ENCODE results near the gene HS3ST5. TPM values are rescaled to one million over a fixed set of nuclear protein-coding genes. Genes with fewer than 3 reads are reported as not detected.

HS3ST5 gene
- total RNA-seq (not detected in 2 replicates), polyA plus RNA-seq (not detected in 2 replicates), polyA minus RNA-seq (not detected in 2 replicates), Bru-seq, nascent RNA (percentile 2 among the genes with signal in this experiment), BruChase-seq, experiment 1, labeled RNA remaining after a 6-hour chase (not detected), BruChase-seq, experiment 2, labeled RNA remaining after a 2-hour chase (not detected)
- polyA plus RNA-seq (2011; cell fraction: cytosol; rRNA removed), result not detected in 2 replicates
- not detected in 2 replicates for polyA plus RNA-seq (2011; cell fraction: nucleus; rRNA removed)
- not detected in 2 replicates for polyA plus RNA-seq (2012)
- not detected for polyA minus RNA-seq (2011; cell fraction: cytosol; rRNA and poly(A)+ RNA removed)
- polyA minus RNA-seq (2011; cell fraction: nucleus; rRNA and poly(A)+ RNA removed), result not detected in 2 replicates
- long read RNA-seq, result 0 reads

GRCh38 chr6:114342826-114343781 lies at the start of gene HS3ST5:
Gene HS3ST5 (minus strand): TSS chr6:114343023. CDS start chr6:114062845, 280,178 bp downstream.
- POLR2A ChIA-PET, result no interaction called here
- H3K9me3 ChIP-seq (replicated peaks; ENCODE audit: control insufficient read depth, insufficient read depth, low read length), result no peaks in the 10 kb centered on the region
- H3K4me1 ChIP-seq (ENCODE audit: control insufficient read depth, extremely low read depth, insufficient read depth, low read length), result no peaks in the 10 kb centered on the region
- TF ChIP-seq MYC (IDR thresholded peaks at IDR 0.05; ENCODE audit: low read depth, low read length) (no peak), EZH2 (IDR thresholded peaks at IDR 0.05; ENCODE audit: borderline replicate concordance, low read depth, low read length, severe bottlenecking) (peak; percentile 45)
- no peaks in the 10 kb centered on the region for H3K9me1 ChIP-seq (replicated peaks; ENCODE audit: control insufficient read depth, extremely low read depth, insufficient read depth, low read length)
- peak within 1 kb of the TSS; percentile 72 for H3K4me2 ChIP-seq (ENCODE audit: insufficient read depth, low read length)
- no peak within 1 kb of the TSS for H3K27ac ChIP-seq (ENCODE audit: insufficient read depth, low read depth, low read length)
- no peak for DNase-seq (ENCODE audit: low read depth, low spot score)
- H3K36me3 ChIP-seq (ENCODE audit: control insufficient read depth in 2 of 2, extremely low read depth in 1 of 2, insufficient read depth in 2 of 2, low read length in 2 of 2), result no peaks in the 10 kb centered on the region
- dilution Hi-C loops (cut with MboI; ENCODE audit: extremely low pct_ligation_motif_present, low sequenced_read_pairs), result no loop called here
- H3K4me3 ChIP-seq (replicated peaks in 1 of 3; ENCODE audit: insufficient read depth in 1 of 3, low read depth in 1 of 3, low read length in 3 of 3), result peak within 1 kb of the TSS in 2 of 3 experiments; percentile 17 to 31
- intact Hi-C loops (cut with micrococcal nuclease), result no loop called here
- H2AFZ ChIP-seq (ENCODE audit: low read depth, low read length), result peak within 1 kb of the TSS; percentile 13
- no peak for FAIRE-seq
- no peaks in the 10 kb centered on the region for H3K79me2 ChIP-seq (ENCODE audit: control insufficient read depth, insufficient read depth, low read length)
- BruUV-seq (replicated peaks), result no TSS peak
- no peaks in the 10 kb centered on the region for H4K20me1 ChIP-seq (replicated peaks; ENCODE audit: control insufficient read depth, extremely low read depth, insufficient read depth, low read length)
- CTCF ChIA-PET, result no interaction called here
- no peak within 1 kb of the TSS for H3K9ac ChIP-seq (replicated peaks; ENCODE audit: extremely low read depth, insufficient read depth, low read length)
- peaks cover 33 to 47% of the 10 kb centered on the region in 2 experiments for H3K27me3 ChIP-seq (ENCODE audit: control insufficient read depth in 2 of 2, insufficient read depth in 2 of 2, low read length in 2 of 2)

GRCh38 chr6:114390176-114390575 lies 47.4 kb upstream of the HS3ST5 start:
- H4K20me1 ChIP-seq (replicated peaks; ENCODE audit: control insufficient read depth, extremely low read depth, insufficient read depth, low read length), result no peaks in the 10 kb centered on the region
- H3K9ac ChIP-seq (replicated peaks; ENCODE audit: extremely low read depth, insufficient read depth, low read length), result no peak overlapping the region
- no peak for TF ChIP-seq JUN (IDR thresholded peaks at IDR 0.05; ENCODE audit: borderline replicate concordance, insufficient read depth, insufficient read length, low read depth)
- no peak for TF ChIP-seq CTCF (IDR thresholded peaks at IDR 0.05; ENCODE audit: extremely low read depth in 1 of 2, insufficient read depth in 1 of 2, low read depth in 1 of 2, low read length in 2 of 2)
- TF ChIP-seq POLR2A (IDR thresholded peaks at IDR 0.05; ENCODE audit: low read depth, low read length), result no peak
- TF ChIP-seq MYC (IDR thresholded peaks at IDR 0.05; ENCODE audit: low read depth, low read length), result no peak
- TF ChIP-seq EZH2 (IDR thresholded peaks at IDR 0.05; ENCODE audit: borderline replicate concordance, low read depth, low read length, severe bottlenecking), result no peak
- H3K36me3 ChIP-seq (ENCODE audit: control insufficient read depth in 2 of 2, extremely low read depth in 1 of 2, insufficient read depth in 2 of 2, low read length in 2 of 2), result no peaks in the 10 kb centered on the region
- H2AFZ ChIP-seq (ENCODE audit: low read depth, low read length), result no peak overlapping the region
- H3K27ac ChIP-seq (ENCODE audit: insufficient read depth, low read depth, low read length), result no peak overlapping the region
- no peaks in the 10 kb centered on the region for H3K9me1 ChIP-seq (replicated peaks; ENCODE audit: control insufficient read depth, extremely low read depth, insufficient read depth, low read length)
- H3K4me2 ChIP-seq (ENCODE audit: insufficient read depth, low read length), result no peak overlapping the region
- DNase-seq (ENCODE audit: low read depth, low spot score), result no peak
- no peak overlapping the region for H3K4me3 ChIP-seq (replicated peaks in 1 of 3; ENCODE audit: insufficient read depth in 1 of 3, low read depth in 1 of 3, low read length in 3 of 3)
- BruUV-seq (replicated peaks), result no TSS peak
- H3K9me3 ChIP-seq (replicated peaks; ENCODE audit: control insufficient read depth, insufficient read depth, low read length), result no peaks in the 10 kb centered on the region
- dilution Hi-C loops (cut with MboI; ENCODE audit: extremely low pct_ligation_motif_present, low sequenced_read_pairs) (no loop called here), intact Hi-C loops (cut with micrococcal nuclease) (no loop called here)
- no peaks in the 10 kb centered on the region for H3K4me1 ChIP-seq (ENCODE audit: control insufficient read depth, extremely low read depth, insufficient read depth, low read length)
- POLR2A ChIA-PET, result no interaction called here
- H3K79me2 ChIP-seq (ENCODE audit: control insufficient read depth, insufficient read depth, low read length), result no peaks in the 10 kb centered on the region
- CTCF ChIA-PET, result no interaction called here
- FAIRE-seq, result no peak
- H3K27me3 ChIP-seq (ENCODE audit: control insufficient read depth in 2 of 2, insufficient read depth in 2 of 2, low read length in 2 of 2), result no peaks in the 10 kb centered on the region
